ENCODE measurements around the gene TUT4. TPM values are rescaled to one million over a fixed set of nuclear protein-coding genes. Genes with fewer than 3 reads are reported as not detected.

TUT4 gene
- total and polyA plus RNA-seq, 2 donors (not counting 3 experiments of a cell fraction or from before 2014, with no cell fraction given): 24.7 to 41.2 TPM

- H3K4me3 ChIP-seq (replicated peaks in 1 of 3; ENCODE audit: insufficient read depth in 1 of 3, low read depth in 1 of 3, low read length in 3 of 3): no peak overlapping the region
- H2AFZ ChIP-seq (ENCODE audit: low read depth, low read length): no peak overlapping the region
- TF ChIP-seq MAX (IDR thresholded peaks at IDR 0.05; ENCODE audit: insufficient read depth, insufficient read length) (no peak), FOS (IDR thresholded peaks at IDR 0.05; ENCODE audit: borderline replicate concordance, insufficient read depth, low read length) (no peak), MYC (IDR thresholded peaks at IDR 0.05; ENCODE audit: low read depth, low read length) (no peak), EZH2 (IDR thresholded peaks at IDR 0.05; ENCODE audit: borderline replicate concordance, low read depth, low read length, severe bottlenecking) (no peak)
- CTCF ChIA-PET: no interaction called here
- FAIRE-seq (no peak), DNase-seq (ENCODE audit: low read depth, low spot score) (no peak)
- no peak overlapping the region for H3K4me2 ChIP-seq (ENCODE audit: insufficient read depth, low read length)
- BruUV-seq (replicated peaks): no TSS peak
- no peaks in the 10 kb centered on the region for H3K9me3 ChIP-seq (replicated peaks; ENCODE audit: control insufficient read depth, insufficient read depth, low read length)
- H3K27ac ChIP-seq (ENCODE audit: insufficient read depth, low read depth, low read length): no peak overlapping the region
- no peaks in the 10 kb centered on the region for H3K36me3 ChIP-seq (ENCODE audit: control insufficient read depth in 2 of 2, extremely low read depth in 1 of 2, insufficient read depth in 2 of 2, low read length in 2 of 2)
- POLR2A ChIA-PET: no interaction called here
- H3K9ac ChIP-seq (replicated peaks; ENCODE audit: extremely low read depth, insufficient read depth, low read length): no peak overlapping the region
- no peaks in the 10 kb centered on the region for H3K79me2 ChIP-seq (ENCODE audit: control insufficient read depth, insufficient read depth, low read length)
- no peaks in the 10 kb centered on the region for H3K9me1 ChIP-seq (replicated peaks; ENCODE audit: control insufficient read depth, extremely low read depth, insufficient read depth, low read length)
- no peaks in the 10 kb centered on the region for H3K4me1 ChIP-seq (ENCODE audit: control insufficient read depth, extremely low read depth, insufficient read depth, low read length)
- H4K20me1 ChIP-seq (replicated peaks; ENCODE audit: control insufficient read depth, extremely low read depth, insufficient read depth, low read length): no peaks in the 10 kb centered on the region
- no peaks in the 10 kb centered on the region for H3K27me3 ChIP-seq (ENCODE audit: control insufficient read depth in 2 of 2, insufficient read depth in 2 of 2, low read length in 2 of 2)
- intact Hi-C loops (cut with micrococcal nuclease) (no loop called here), dilution Hi-C loops (cut with MboI; ENCODE audit: extremely low pct_ligation_motif_present, low sequenced_read_pairs) (no loop called here)
Measured at GRCh38 chr1:52469108-52469507, 83.8 kb downstream of the TUT4 start.

DNA sequence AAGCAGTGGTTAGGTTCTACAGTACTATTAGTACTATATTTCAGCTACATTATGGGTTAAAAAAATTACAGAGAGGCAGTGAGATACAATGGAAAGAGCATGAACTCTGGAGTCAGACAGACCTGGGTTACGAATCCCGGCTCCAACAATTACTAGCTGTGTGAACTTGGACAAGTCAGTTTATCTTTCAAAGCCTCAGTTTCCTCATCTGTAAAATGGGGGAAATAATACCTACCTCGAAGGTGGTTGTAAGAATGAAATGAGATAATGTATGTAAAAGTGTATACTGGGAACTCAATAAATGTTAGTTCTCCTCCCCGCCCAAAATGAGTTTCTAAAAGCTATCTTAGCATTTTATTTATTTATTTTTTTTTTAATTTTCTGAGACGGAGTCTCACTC is 89.0 kb downstream of the TUT4 start:
- no peaks in the 10 kb centered on the region for H3K4me1 ChIP-seq (ENCODE audit: control insufficient read depth, extremely low read depth, insufficient read depth, low read length)
- ChIA-PET CTCF (interaction anchor here (1.1 kb wide), 1 partner anchor 12 kb away, joined by 4 read pairs; no protein-coding TSS in a partner anchor), POLR2A (no interaction called here)
- no peak overlapping the region for H2AFZ ChIP-seq (ENCODE audit: low read depth, low read length)
- H3K27ac ChIP-seq (ENCODE audit: insufficient read depth, low read depth, low read length): no peak overlapping the region
- H3K9me1 ChIP-seq (replicated peaks; ENCODE audit: control insufficient read depth, extremely low read depth, insufficient read depth, low read length): no peaks in the 10 kb centered on the region
- no peaks in the 10 kb centered on the region for H3K79me2 ChIP-seq (ENCODE audit: control insufficient read depth, insufficient read depth, low read length)
- TF ChIP-seq EZH2 (IDR thresholded peaks at IDR 0.05; ENCODE audit: borderline replicate concordance, low read depth, low read length, severe bottlenecking) (no peak), MYC (IDR thresholded peaks at IDR 0.05; ENCODE audit: low read depth, low read length) (no peak), POLR2A (IDR thresholded peaks at IDR 0.05; ENCODE audit: low read depth, low read length) (no peak), FOS (IDR thresholded peaks at IDR 0.05; ENCODE audit: borderline replicate concordance, insufficient read depth, low read length) (no peak)
- H3K4me2 ChIP-seq (ENCODE audit: insufficient read depth, low read length): no peak overlapping the region
- no peak overlapping the region for H3K4me3 ChIP-seq (replicated peaks in 1 of 3; ENCODE audit: insufficient read depth in 1 of 3, low read depth in 1 of 3, low read length in 3 of 3)
- no peak for FAIRE-seq
- no peaks in the 10 kb centered on the region for H3K9me3 ChIP-seq (replicated peaks; ENCODE audit: control insufficient read depth, insufficient read depth, low read length)
- no peaks in the 10 kb centered on the region for H3K27me3 ChIP-seq (ENCODE audit: control insufficient read depth in 2 of 2, insufficient read depth in 2 of 2, low read length in 2 of 2)
- intact Hi-C loops (cut with micrococcal nuclease): no loop called here
- DNase-seq (ENCODE audit: low read depth, low spot score): no peak
- H3K9ac ChIP-seq (replicated peaks; ENCODE audit: extremely low read depth, insufficient read depth, low read length): no peak overlapping the region
- BruUV-seq (replicated peaks): no TSS peak
- H3K36me3 ChIP-seq (ENCODE audit: control insufficient read depth in 2 of 2, extremely low read depth in 1 of 2, insufficient read depth in 2 of 2, low read length in 2 of 2): no peaks in the 10 kb centered on the region
- dilution Hi-C loops (cut with MboI; ENCODE audit: extremely low pct_ligation_motif_present, low sequenced_read_pairs): no loop called here
- no peaks in the 10 kb centered on the region for H4K20me1 ChIP-seq (replicated peaks; ENCODE audit: control insufficient read depth, extremely low read depth, insufficient read depth, low read length)

Data from endothelial cell of umbilical vein (primary cell).